SK-N-SH (cell line): ENCODE data around the gene WDR93.

ENCODE experiments used
- FOSL2 ChIP-seq: IDR thresholded peaks from 2 replicates; pipeline ENCODE4 v1.4.0; 2012; ENCODE audit warnings: low read depth, mild to moderate bottlenecking, moderate library complexity, borderline replicate concordance
- RAD21 ChIP-seq: IDR thresholded peaks from 2 replicates; pipeline ENCODE4 v1.6.1; 2012; ENCODE audit warnings: mild to moderate bottlenecking, low read length
- TF ChIP-seq, protein P1 (sequence below): fragments of 200-600 bp; sonication (generic); IDR thresholded peaks from 2 replicates; pipeline ENCODE4 v1.6.1; 2017; ENCODE audit warnings: antibody characterized with exemption, mild to moderate bottlenecking, moderate library complexity

- TF ChIP-seq, protein P1, sequence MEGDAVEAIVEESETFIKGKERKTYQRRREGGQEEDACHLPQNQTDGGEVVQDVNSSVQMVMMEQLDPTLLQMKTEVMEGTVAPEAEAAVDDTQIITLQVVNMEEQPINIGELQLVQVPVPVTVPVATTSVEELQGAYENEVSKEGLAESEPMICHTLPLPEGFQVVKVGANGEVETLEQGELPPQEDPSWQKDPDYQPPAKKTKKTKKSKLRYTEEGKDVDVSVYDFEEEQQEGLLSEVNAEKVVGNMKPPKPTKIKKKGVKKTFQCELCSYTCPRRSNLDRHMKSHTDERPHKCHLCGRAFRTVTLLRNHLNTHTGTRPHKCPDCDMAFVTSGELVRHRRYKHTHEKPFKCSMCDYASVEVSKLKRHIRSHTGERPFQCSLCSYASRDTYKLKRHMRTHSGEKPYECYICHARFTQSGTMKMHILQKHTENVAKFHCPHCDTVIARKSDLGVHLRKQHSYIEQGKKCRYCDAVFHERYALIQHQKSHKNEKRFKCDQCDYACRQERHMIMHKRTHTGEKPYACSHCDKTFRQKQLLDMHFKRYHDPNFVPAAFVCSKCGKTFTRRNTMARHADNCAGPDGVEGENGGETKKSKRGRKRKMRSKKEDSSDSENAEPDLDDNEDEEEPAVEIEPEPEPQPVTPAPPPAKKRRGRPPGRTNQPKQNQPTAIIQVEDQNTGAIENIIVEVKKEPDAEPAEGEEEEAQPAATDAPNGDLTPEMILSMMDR = no peak
- TF ChIP-seq RAD21 (no peak), FOSL2 (no peak)
These were observed 40.7 kb downstream of the WDR93 start for GRCh38 chr15:89731275-89731674.
